K562 (cell line): ENCODE measurements around the gene ACRBP. TPM values are rescaled to one million over a fixed set of nuclear protein-coding genes. Genes with fewer than 3 reads are reported as not detected.

Experiments used
- ARID3B ChIP-seq: fragments of 250-450 bp; sonication (Bioruptor Pico); IDR thresholded peaks from 2 replicates; pipeline ENCODE4 v1.4.0; 2020; ENCODE audit warnings: borderline replicate concordance
- FOXK1 ChIP-seq: sonication (generic); formaldehyde crosslinking; IDR thresholded peaks from 2 replicates; pipeline ENCODE4 v1.8.0; 2022; ENCODE audit warnings: missing genetic modification reagents, mild to moderate bottlenecking, borderline replicate concordance
- FOXP1 ChIP-seq: sonication (generic); formaldehyde crosslinking; IDR thresholded peaks from 2 replicates; pipeline ENCODE4 v1.8.0; 2022; ENCODE audit warnings: mild to moderate bottlenecking, missing genetic modification reagents
- JUNB ChIP-seq: fragments of 450-650 bp; formaldehyde crosslinking; conservative IDR thresholded peaks from 2 replicates; pipeline ENCODE4 v1.4.0; 2020; ENCODE audit warnings: mild to moderate bottlenecking
- KAT7 ChIP-seq: sonication (generic); formaldehyde crosslinking; IDR thresholded peaks from 2 replicates; pipeline ENCODE4 v1.8.0; 2022; ENCODE audit warnings: missing genetic modification reagents, mild to moderate bottlenecking, borderline replicate concordance
- KLF10 ChIP-seq: fragments of 250-450 bp; sonication (Bioruptor Pico); IDR thresholded peaks from 2 replicates; pipeline ENCODE4 v1.6.1; 2021; ENCODE audit warnings: matching md5 sums
- MAX ChIP-seq: sonication (generic); formaldehyde crosslinking; IDR thresholded peaks from 2 replicates; pipeline ENCODE4 v1.9.0; 2022; ENCODE audit warnings: mild to moderate bottlenecking, missing genetic modification reagents
- MLLT1 ChIP-seq, 2 experiments: fragments of 450-650 bp; IDR thresholded peaks; 2 replicates each; pipeline ENCODE4 v1.6.1; 2016
- MNT ChIP-seq, 2 experiments: fragments of 450-650 bp; conservative IDR thresholded peaks; 2 replicates each; pipeline ENCODE4 v1.6.1; 2017; ENCODE audit warnings: mild to moderate bottlenecking in 2 of 2, moderate library complexity in 2 of 2
- MYNN ChIP-seq, 2 experiments: sonication (generic); formaldehyde crosslinking in 1 of 2; IDR thresholded peaks; 2 replicates each; pipeline versions ENCODE4 v1.5.0 to v1.6.1; 2016 to 2020; ENCODE audit warnings: antibody characterized with exemption in 1 of 2, missing genetic modification reagents in 1 of 2
- NFRKB ChIP-seq: fragments of 450-650 bp; IDR thresholded peaks from 2 replicates; pipeline ENCODE4 v1.6.1; 2016; ENCODE audit warnings: low read depth
- PKNOX1 ChIP-seq: fragments of 450-650 bp; IDR thresholded peaks from 2 replicates; pipeline ENCODE4 v1.6.1; 2016
- SAP30 ChIP-seq: fragments of 200-600 bp; sonication (generic); IDR thresholded peaks from 2 replicates; pipeline ENCODE4 v1.6.1; 2012; ENCODE audit warnings: borderline replicate concordance, low read depth, mild to moderate bottlenecking, moderate library complexity, low read length, control low read depth, inconsistent platforms; ENCODE audit not compliant: insufficient read depth, poor library complexity, severe bottlenecking
- SP2 ChIP-seq: IDR thresholded peaks from 2 replicates; pipeline ENCODE4 v1.6.1; 2011; ENCODE audit warnings: mild to moderate bottlenecking, low read depth, low read length, moderate library complexity; ENCODE audit not compliant: poor library complexity, severe bottlenecking; ENCODE audit errors: extremely low read depth
- TAF1 ChIP-seq: IDR thresholded peaks from 2 replicates; pipeline ENCODE4 v1.6.1; 2011; ENCODE audit warnings: mild to moderate bottlenecking, low read length, moderate library complexity; ENCODE audit not compliant: insufficient read depth, control insufficient read depth, severe bottlenecking; ENCODE audit errors: extremely low read depth
- XRCC5 ChIP-seq: fragments of 200-400 bp; formaldehyde crosslinking; IDR thresholded peaks from 2 replicates; pipeline ENCODE4 v1.6.1; 2017; ENCODE audit warnings: low read depth, mild to moderate bottlenecking, low read length
- YY1 ChIP-seq, 3 experiments: IDR thresholded peaks; 2 replicates each; pipeline ENCODE4 v1.6.1; 2011; ENCODE audit warnings: low read length in 2 of 3, mild to moderate bottlenecking in 2 of 3, moderate library complexity in 2 of 3, borderline replicate concordance in 1 of 3, control low read depth in 1 of 3, low read depth in 1 of 3; ENCODE audit not compliant: insufficient read depth in 3 of 3, insufficient replicate concordance in 2 of 3, control insufficient read depth in 1 of 3, insufficient read length in 1 of 3; ENCODE audit errors: extremely low read depth in 1 of 3
- ZNF143 ChIP-seq: sonication (generic); formaldehyde crosslinking; IDR thresholded peaks from 2 replicates; pipeline ENCODE4 v1.9.0; 2022; ENCODE audit warnings: mild to moderate bottlenecking, missing genetic modification reagents
- ZNF175 ChIP-seq: fragments of 200-800 bp; sonication (Bioruptor generic); IDR thresholded peaks from 2 replicates; pipeline ENCODE4 v1.6.1; 2016; ENCODE audit warnings: low read depth, mild to moderate bottlenecking, missing genetic modification characterization, missing compliant biosample characterization
- ZNF785 ChIP-seq: fragments of 250-450 bp; sonication (Bioruptor Pico); IDR thresholded peaks from 2 replicates; pipeline ENCODE4 v1.4.0; 2020; ENCODE audit warnings: mild to moderate bottlenecking
- polyA plus RNA-seq, 8 experiments: library from polyadenylated mRNA; depleted of rRNA in 4 of 8; stranded (reverse) in 5 of 8; unstranded in 3 of 8; fragments of >200 nt; fragmentation: Nextera tagmentation in 2 of 8; fragmentation: Illumina TruSeq in 1 of 8; extraction: Ambion mirVana in 2 of 8; extraction: Trizol in 1 of 8; gene quantifications; 2 replicates each; pipeline versions ENCODE4 v1.2.1 to v1.2.3, GENCODE V29; 2011 to 2014; ENCODE audit warnings: inconsistent platforms in 1 of 8, missing spikeins in 1 of 8
- total RNA-seq, 7 experiments: library from RNA; depleted of rRNA in 6 of 7; stranded (reverse); fragments of >200 nt in 6 of 7; fragmentation: Illumina TruSeq in 2 of 7; extraction: Trizol in 2 of 7; gene quantifications; 2 replicates each; pipeline versions ENCODE4 v1.2.1 to v1.2.3, GENCODE V29; 2011 to 2021; ENCODE audit warnings: low replicate concordance in 1 of 7

The ACRBP gene
- total and polyA plus RNA-seq, 9 of the 15 experiments (the other 6 are each of a cell fraction or from before 2014, with no cell fraction given) = 3.1 to 31.8 (median 8.4) TPM

GRCh38 chr12:6635856-6636531 is 11.2 kb downstream of the ACRBP start, which contains the start of gene LPAR5 (continued):
- TF ChIP-seq FOXK1 (CRISPR knock-in tag) (no peak), FOXP1 (CRISPR knock-in tag) (peak; percentile 48; the same call in 1 of the 2 replicates), TAF1 (peak; percentile 42), ZNF175 (CRISPR knock-in tag) (peak; percentile 23; the same call in 1 of the 2 replicates), JUNB (CRISPR knock-in tag) (no peak), MAX (CRISPR knock-in tag) (0 out of 2 replicates have a peak, but pooled peaks have one; percentile 27), KAT7 (CRISPR knock-in tag) (peak; percentile 97), YY1 (IDR thresholded peaks at IDR 0.05; ENCODE audit: borderline replicate concordance in 1 of 3, control insufficient read depth in 1 of 3, extremely low read depth in 1 of 3, insufficient read depth in 3 of 3, insufficient read length in 1 of 3, insufficient replicate concordance in 2 of 3, low read depth in 1 of 3, low read length in 2 of 3) (no peak), NFRKB (no peak), XRCC5 (no peak), ZNF785 (CRISPR knock-in tag) (no peak), PKNOX1 (no peak), KLF10 (CRISPR knock-in tag) (no peak), ARID3B (CRISPR knock-in tag) (no peak), MYNN (IDR thresholded peaks at IDR 0.05) (peak; percentile 57; the same call in 1 of the 2 replicates), MYNN (CRISPR knock-in tag; IDR thresholded peaks at IDR 0.05) (no peak), MLLT1 (IDR thresholded peaks at IDR 0.05) (peak in 1 of 2 experiments; percentile 87; a peak in 2 of 4 replicates), ZNF143 (CRISPR knock-in tag) (no peak), SAP30 (peak; percentile 11), MNT (conservative IDR thresholded peaks at IDR 0.05) (peak; percentile 12 to 55; a peak in 1 of 4 replicates), SP2 (no peak)
